ENCODE data around the gene PARP6.

PARP6 gene

DNA sequence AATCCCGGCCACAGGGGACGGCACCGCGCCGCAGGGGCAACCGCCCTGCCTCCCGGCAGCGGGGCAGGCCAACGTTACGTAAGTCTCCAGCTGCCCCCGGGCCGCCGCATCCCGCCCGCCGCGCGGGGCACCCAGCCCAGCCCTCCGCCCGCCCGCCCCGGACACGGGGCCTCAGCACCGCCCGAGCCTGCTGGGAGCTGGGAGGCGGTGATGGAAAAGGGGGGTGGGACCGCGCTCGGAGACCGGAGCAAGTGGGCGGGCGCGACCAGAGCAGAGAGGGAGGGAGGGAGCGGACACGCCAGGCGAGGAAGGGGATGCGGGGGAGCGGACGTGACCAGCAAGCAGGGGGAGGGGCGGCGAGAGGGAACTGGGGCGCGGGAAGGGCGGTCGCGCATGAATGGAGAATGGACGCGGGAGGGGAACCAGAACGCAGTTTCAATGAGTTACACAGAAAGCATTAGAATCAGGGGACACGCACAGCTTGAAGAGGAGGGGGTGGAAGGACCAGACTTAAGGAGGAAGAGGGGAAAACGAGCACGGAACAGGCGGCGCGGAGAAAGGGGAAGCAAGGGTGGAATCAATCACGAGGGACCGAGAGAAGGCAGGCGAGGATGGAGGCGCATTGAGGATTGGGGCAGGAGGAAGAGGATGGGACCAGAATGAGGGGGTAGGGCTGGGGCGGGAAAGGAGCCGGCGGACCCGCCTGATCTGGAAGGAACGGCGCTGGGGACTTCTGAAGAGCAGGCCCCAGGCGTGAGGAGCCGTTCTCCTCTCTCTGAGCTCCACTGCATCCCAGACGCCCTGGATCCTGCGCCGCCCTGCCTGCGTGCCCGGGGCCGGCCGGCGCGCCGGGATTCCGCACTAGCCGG lies 41.9 kb downstream of the PARP6 start:
- DNase-seq (ENCODE audit: low read depth) = peak; percentile 83

- DNase-seq (ENCODE audit: low read depth) = no peak
These were observed 42.5 kb downstream of the PARP6 start for GRCh38 chr15:72229947-72230196.

GRCh38 chr15:72229076-72229946 lies 43.0 kb downstream of the PARP6 start:
- DNase-seq (ENCODE audit: low read depth) = peak; percentile 41

- peak; percentile 20 for DNase-seq (ENCODE audit: low read depth)
These were observed 44.6 kb downstream of the PARP6 start for GRCh38 chr15:72227720-72228119.

- peak; percentile 20 for DNase-seq (ENCODE audit: low read depth)
These were observed 45.2 kb downstream of the PARP6 start for GRCh38 chr15:72227192-72227586.

GRCh38 chr15:72223278-72223677 lies 49.1 kb downstream of the PARP6 start:
- DNase-seq (ENCODE audit: low read depth) = no peak

GRCh38 chr15:72222393-72222792 lies 50.0 kb downstream of the PARP6 start:
- no peak for DNase-seq (ENCODE audit: low read depth)

DNA sequence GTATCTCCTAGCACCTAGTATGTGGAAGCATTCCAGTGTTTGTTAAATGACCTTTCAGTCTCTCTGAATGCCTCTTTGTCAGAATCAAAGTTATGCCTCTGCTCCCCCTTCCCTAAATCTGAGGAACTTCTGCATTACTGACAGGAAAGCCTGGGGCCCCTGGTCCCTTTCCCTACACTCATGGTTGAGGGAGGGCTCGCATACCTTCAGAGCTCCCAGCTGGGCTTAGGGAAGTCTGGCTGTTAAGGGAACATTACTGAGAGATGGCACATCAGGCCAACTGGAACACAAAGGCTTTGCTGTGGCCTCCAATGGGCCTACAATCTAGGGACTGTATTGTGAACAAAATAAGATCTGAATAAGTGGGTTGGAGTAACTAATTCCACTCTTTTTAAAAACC lies 51.7 kb downstream of the PARP6 start:
- DNase-seq (ENCODE audit: low read depth) = no peak

DNA sequence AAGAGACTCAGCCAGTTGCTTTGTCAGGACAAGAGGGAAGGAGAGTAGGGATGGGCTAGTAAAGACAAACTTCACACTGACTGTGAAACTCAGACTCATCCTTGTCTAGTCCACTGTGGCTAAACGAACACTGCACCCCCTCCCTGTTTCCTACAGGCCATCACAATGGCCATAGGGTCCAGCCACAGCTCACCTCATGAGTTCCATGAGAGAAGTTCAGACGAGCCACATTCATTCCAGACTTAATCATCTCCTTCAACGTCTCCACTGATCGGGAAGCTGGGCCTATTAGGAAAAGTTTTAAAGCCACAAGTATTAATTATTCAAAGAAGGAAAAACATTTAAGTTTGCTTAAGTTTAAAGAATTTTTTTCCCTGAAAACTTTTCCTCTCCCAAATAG lies 55.1 kb downstream of the PARP6 start:
- DNase-seq (ENCODE audit: low read depth) = no peak

DNA sequence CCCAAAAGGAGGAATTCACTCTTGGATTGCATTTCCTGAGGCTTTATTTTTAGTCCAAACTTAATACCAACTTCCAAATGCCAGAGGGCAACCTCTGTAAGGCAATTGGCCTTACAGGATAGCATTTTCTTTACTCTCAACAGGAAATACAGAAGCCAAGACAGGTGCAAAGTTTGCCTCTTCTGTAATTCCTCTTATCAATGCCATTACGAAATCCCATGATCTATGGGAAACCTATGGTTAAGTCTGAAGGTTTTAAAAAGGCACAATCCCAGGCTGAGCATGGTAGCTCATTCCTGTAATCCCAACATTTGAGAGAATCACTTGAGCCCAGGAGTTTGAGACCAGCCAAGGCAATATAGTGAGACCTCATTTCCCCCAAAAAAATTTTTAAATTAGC lies 56.3 kb downstream of the PARP6 start:
- no peak for DNase-seq (ENCODE audit: low read depth)

DNA sequence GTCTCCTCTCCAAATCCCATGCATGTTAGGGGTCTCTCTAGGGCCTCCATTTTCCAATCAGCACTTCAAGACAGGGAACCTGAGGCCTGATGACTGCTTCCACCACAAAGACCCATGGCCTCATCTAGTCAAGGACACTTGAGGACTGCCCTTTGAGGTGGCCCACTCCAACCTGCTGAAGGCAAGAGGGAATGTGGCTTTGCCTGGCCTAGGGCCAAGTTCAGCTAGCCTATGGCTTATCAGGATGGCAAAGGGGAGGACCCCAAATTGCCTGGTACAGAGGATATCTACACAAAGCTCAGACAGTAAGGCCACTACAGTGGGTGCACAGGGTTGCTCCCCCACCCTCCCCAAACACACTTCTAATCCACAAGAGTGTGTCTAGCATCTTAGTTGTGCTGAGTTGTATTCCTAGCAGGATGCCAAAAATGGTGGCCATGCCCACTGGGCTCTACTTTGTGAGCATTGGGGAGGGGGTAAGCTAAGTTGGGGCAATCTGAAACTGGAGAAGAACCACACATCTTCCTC lies 64.7 kb downstream of the PARP6 start:
- no peak for DNase-seq (ENCODE audit: low read depth)

DNA sequence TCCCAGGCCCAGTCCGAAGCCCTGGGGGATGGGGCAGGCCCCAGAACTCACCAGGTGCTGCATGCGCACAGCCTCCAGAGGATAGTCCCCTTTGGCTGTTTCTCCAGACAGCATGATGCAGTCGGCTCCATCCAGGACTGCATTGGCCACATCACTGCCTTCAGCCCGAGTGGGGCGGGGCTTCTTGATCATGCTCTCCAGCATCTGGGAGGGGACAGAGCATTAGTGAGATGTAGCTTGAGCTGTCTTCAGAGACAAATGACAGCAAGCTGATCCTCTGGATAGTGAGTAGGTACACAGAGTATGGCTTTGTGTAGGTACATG lies 65.7 kb downstream of the PARP6 start:
- no peak for DNase-seq (ENCODE audit: low read depth)

- DNase-seq (ENCODE audit: low read depth) = no peak
These were observed 66.3 kb downstream of the PARP6 start for GRCh38 chr15:72205896-72206676.

- DNase-seq (ENCODE audit: low read depth) = no peak
These were observed 67.1 kb downstream of the PARP6 start for GRCh38 chr15:72205273-72205672.

- no peak for DNase-seq (ENCODE audit: low read depth)
These were observed 68.9 kb downstream of the PARP6 start for GRCh38 chr15:72203507-72203837.

DNA sequence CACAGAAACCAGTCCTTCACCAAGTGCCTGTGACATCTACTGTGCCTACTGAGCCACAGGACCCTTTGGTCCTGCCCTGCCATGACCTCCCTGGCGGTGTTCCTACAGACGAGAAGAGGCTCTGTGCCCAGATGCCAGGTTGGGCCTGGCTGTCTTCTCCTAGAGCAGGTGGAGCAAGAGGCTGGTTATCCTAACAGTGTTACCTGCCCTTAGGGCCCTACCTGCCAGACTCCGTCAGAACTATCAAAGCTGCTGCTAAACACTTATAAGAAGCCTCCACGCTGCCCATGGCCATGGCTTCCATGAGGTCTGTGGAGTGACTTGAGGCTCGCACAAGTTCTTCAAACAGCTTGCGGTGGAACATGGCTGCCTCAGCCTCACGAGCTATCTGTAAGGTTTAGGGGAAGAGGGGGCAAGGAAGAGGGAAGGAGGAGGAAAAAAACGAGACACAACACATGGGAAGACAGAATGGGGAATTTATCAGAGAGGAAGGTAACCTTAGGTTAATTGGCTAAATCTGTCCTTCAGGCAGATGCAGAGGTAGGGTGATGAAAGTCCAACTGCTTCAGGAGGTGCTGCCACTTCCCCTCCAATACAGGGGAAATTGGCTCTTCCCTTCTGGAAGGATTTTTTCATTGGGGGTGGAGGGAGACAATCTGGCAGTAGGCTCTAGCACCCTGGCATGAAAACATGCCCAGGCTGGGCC lies 69.4 kb downstream of the PARP6 start:
- DNase-seq (ENCODE audit: low read depth) = no peak

DNA sequence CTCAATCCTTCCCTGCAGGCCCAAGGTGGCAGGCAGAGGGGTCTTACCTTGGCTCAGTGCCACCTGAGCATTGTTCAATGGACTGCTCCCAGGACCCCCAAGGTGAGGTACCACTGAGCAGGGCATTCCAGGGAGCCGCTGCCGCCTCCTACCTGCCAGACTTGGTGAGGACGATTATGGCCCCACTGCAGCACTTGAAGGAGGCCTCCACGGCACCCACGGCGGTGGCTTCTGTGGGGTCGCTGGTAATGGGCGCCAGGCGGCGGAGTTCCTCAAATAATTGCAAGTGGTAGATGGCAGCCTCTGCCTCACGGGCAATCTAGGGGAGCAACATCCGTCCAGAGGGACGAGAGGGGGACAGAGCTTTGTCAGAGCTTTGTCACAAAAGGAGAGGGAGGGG lies 70.1 kb downstream of the PARP6 start:
- no peak for DNase-seq (ENCODE audit: low read depth)

DNA sequence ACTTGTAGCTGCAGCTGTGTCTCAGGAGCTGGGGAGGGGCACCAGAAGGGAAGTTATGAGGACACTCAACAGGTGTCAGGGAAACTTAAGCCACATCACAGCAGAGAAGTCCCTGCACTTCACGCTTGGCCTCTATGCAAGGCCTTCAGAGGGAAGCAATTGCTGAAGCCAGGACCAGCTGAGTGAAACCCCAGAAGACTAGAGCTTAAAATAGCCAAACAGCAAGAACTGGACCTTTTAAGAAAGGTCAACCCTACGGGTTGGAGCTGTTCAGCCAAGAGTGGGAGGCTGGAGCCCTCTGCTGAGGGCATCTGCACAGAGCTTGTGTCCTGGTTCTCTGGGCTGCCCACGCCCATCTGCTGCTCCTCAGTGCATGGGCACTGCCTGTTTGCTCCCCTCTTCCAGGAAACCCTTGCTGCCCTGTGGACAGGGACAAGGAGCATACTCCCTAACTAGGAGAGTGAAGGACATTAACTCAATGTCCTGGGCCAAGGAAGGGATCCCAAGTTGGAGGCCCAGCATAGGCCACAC lies 70.9 kb downstream of the PARP6 start:
- no peak for DNase-seq (ENCODE audit: low read depth)

DNA sequence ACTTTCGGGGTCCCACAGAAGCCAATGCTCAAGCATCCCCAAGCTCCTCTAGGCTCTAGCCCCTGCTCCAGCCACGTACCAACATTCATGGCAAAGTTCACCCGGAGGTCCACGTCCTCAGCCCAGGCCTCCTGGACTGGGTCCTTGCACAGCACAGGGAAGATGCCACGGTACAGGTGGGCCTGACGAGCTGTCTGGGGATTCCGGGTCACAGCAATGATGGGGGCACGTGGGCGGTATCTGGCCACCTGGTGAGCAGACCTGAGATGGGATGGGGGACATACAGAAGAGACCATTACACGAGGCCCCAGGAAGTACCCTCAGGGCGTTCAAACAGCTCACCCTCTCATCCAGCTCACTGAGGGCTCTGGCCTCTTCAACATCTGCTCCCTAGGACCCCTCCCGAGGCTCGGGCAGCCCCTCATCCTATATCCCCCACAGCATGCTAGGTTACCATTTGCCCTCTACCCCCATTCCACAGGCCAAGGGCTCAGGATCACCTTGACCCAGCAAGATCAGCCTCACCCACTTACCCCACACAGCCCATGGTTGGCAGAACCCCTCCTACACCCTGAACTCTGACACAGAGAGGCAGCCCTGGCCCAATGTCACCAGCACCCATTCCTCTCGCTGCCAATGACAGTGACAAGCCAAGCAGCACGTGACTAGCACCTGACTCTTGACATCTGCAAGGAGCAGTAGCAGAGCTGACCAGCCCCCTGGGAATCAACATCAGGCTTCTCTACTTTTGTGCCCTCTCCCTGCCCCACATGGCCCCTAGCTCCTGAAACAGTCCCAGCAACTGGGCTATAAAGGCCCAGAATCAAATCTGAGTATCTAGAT lies 71.7 kb downstream of the PARP6 start:
- DNase-seq (ENCODE audit: low read depth) = no peak

DNA sequence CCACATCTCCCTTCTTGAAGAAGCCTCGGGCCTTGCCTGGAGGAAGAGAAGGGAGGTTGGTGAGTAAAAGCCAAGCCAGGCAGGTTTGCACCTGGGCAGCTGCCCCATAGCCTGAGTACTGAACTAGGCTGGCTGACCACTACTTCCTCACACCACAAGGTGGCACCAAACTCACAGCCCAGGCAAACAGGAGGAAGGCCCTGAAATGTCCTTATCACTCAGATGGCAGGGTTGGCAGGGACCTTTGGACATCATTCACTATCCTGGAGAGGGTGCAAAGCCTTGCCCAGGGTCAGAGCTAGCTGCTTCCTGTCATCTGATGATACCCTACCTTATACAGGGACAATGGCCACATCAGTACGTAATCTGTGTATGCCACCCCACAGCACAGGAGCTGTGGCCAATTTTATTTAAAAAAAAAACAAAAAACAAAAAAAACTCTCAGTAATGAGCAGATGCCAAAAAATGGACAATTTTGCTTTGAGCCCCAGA lies 72.6 kb downstream of the PARP6 start:
- DNase-seq (ENCODE audit: low read depth) = peak; percentile 44

- DNase-seq (ENCODE audit: low read depth) = no peak
These were observed 73.2 kb downstream of the PARP6 start for GRCh38 chr15:72199205-72199515.

All from stimulated activated CD4-positive, alpha-beta T cell treated with anti-CD3 and anti-CD28 coated beads, Interleukin-2, amount 100 ng/mL, for 4 hours (primary cell).